Nucleus accumbens (tissue), 56 donors: Measurements from ENCODE around the gene SPINK7.
"Not testable (repeated sequence)": the region's sequence is repeated elsewhere in the genome, so short reads cannot be mapped to it uniquely, and the experiment has no call there.

Source experiments
- DNase-seq, 56 donors: peaks; one replicate each; lab custom pipeline; 2025; lab: John Stamatoyannopoulos, UW

The SPINK7 gene

DNA sequence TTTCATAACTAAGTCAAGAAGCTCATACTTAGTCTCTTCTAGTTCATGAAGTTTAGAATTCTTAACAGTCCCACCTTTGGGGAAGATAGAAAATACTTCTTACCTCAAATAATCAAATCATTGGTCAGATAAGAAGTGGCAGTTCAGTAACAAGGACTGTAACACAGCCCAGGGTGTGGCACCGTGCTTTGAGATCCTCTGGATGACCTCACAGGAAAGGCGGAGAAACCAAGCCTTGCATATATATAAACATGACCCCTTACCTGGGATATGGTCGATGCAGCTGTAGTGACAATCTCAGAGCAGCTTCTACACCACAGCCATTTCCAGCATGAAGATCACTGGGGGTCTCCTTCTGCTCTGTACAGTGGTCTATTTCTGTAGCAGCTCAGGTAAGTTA lies at the start of gene SPINK7:
SPINK7 (plus strand) TSS at position 271 of the 400 bp plus-strand sequence; CDS start at position 332, 61 bp downstream.
- DNase-seq: no peak

DNA sequence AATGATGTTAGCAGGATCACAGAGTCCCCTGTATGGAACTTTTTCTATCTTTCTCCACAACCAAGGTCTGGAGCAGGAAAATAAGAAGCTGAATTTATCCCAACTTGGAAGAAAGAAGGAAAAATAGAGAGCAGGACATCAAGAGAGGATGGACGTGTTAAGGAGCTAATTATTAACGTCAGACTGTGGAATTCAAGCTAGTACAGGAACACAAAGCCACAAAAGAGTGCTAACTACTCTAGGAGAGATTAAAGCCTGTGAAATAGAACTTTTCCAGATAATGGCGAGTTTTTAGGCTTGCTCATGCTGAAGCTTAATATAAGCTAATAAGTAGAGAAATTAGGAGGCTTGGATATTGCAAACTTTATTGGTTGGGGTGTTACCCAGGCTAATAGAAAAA lies 44.3 kb upstream of the SPINK7 start:
- no peak for DNase-seq

DNA sequence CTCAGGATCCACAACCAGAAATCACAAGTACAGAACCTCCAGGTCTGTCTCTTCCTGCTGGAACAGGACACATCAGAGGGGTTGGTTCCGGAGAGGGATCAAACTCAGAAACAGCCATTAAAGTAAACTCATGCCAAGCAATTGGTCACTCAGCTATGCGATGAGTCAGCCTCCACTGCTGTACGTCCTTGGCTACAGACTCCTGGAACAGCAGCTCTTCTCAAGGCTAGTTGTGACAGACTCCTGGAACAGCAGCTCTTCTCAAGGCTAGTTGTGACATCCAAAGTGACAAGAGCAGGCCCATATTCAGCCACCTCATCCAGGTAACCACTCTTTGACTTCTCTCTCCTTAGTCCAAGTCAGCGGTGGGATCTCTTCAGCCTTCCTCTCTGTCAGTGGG lies 43.7 kb upstream of the SPINK7 start, which contains the start of gene SPINK13:
SPINK13 (plus strand) TSS at position 229 of the 400 bp plus-strand sequence. CDS start 1,279 bp downstream, outside the sequence.
- no peak for DNase-seq

DNA sequence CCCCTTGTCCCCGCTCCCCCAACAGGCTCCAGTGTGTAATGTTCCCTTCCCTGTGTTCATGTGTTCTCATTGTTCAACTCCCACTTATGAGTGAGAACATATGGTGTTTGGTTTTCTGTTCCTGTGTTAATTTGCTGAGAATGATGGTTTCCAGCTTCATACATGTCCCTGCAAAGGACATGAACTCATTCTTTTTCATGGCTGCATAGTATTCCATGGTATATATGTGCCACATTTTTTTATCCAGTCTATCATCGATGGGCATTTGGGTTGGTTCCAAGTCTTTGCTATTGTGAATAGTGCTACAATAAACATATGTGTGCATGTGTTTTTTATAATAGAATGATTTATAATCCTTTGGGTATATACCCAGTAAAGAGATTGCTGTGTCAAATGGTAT lies 37.1 kb upstream of the SPINK7 start:
- not testable (repeated sequence) for DNase-seq

DNA sequence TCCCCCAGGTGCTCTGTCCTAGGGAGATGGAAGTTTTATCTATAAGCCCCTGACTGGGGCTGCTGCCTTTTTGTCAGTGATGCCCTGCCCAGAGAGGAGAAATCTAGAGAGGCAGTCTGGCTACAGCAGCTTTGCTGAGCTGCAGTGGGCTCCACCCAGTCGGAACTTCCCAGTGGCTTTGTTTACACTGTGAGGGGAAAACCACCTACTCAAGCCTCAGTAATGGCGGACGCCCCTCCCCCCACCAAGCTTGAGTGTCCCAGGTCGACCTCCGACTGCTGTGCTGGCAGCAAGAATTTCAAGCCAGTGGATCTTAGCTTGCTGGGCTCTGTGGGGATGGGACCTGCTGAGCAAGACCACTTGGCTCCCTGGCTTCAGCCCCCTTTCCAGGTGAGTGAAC lies 31.3 kb upstream of the SPINK7 start:
- not testable (repeated sequence) for DNase-seq

GRCh38 chr5:148281336-148281735 lies 30.9 kb upstream of the SPINK7 start:
- not testable (repeated sequence) for DNase-seq

DNA sequence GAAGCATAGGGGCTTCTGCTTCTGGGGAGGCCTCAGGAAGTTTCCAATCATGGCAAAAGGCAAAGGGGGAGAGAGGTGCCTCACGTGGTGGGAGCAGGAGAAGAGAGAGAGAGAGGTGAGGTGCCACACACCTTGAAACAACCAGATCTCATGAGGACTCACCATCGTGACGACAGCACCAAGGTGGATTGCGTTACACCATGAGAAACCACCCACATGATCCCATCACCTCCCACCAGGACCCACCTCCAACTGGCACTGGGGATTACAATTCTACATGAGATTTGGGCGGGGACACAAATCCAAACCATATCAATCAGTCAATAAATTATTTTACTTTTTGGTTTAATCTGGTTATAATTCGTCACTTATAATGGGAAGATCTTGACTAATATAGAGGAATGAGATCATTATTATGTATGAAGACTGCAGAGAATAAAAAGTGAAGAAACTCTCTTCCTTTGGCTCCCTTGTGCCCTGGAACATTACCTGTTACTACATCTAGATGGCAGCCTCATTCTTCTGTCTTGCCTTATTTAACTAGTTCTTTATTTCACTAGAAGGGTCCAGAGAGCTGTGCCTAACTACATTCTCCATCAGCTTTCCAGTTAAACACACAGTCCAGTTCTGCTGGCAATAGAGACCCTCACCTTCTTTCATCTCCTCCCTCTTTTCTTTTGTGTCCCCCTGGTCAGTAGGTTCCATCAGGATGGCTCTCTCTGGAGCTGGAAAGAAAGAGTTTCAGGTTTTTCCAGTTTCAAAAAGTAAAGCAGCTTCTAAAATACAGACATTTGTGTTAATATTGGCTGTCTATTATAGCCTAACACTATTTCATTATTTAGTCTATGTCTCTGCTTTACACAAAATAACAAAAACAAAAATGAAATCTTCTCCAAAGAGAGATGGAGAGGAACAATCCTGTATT lies 21.7 kb upstream of the SPINK7 start:
- peak in 1 of 56 donors; percentile 4 for DNase-seq

DNA sequence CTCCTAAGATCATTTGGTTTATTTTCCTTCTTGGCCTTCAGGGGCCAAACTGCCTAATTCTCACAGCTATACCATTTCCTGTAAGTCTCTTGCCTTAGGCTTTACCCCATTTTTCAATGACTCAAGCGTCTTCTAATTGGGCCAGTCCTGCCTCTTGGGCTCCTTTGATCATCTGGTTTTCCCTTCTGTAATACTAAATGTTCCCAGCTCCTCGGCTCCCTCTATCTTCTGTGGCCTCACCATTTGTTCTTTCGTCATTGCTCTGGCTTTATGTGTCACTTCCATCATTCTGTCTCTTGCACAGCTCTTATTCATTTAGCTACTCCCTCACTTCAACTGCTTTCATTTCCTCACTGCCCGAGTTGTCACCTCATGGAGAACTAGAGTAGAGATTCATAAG lies 14.5 kb upstream of the SPINK7 start:
- DNase-seq: no peak

- no peak for DNase-seq
Measured at GRCh38 chr5:148306446-148306845, 5.8 kb upstream of the SPINK7 start.

- DNase-seq: no peak
Measured at GRCh38 chr5:148309019-148309418, 3.2 kb upstream of the SPINK7 start.

- no peak for DNase-seq
Measured at GRCh38 chr5:148309746-148310145, 2.5 kb upstream of the SPINK7 start.

DNA sequence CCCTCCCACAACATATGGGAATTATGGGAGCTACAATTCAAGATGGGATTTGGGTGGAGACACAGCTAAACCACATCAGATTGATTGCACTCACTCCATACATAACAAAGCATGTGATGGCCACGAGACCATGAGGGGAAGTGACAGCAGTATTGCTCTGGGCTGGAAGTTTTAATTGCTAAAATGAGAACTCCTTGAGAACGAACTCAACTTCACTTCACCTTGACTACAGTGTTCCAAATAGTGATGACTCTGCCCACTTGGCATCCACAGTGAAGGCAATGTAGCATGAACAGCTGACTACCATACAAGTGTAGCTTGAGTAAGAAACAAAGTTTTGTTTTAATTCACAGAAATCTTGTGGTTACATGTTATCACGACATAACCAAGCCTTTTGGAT lies 739 bp upstream of the SPINK7 start:
- DNase-seq: no peak

DNA sequence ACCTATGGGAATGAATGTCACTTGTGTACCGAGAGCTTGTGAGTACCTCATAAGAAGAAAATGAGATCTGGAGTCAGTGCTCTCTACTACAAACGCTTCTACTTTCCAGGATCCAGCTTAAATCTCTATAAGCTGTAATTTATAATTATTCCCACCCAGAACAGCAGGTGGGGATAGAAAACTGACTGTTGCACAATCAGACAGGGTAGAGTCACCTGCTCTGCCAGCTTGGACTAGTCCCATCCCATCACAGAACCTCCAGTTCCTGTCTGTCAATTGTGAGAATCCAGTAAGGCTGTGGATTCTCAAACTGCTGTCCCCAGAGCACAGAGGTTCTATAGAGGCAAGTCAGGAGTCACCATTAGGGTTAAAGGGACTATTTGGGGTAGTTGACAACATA lies 2.0 kb downstream of the SPINK7 start:
- no peak for DNase-seq

DNA sequence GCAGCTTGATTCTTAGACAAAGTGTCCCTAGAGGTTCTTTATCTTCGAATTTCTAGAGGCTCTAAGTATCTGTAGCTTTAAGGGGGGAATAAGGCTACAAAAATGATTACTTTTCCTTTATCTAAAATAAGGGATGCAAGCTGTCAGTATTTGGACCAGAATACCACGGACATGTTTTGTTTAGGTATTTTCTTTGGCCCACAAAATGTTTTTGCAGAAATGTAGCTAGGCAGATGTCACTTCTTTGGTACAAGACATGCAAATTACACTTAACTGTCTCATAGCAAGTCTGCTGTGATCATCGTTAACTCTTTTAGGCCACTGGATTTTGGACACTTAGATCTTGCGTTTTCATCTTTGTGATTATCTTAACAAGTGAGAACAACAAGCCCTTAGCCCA lies 2.5 kb downstream of the SPINK7 start:
- DNase-seq: no peak

GRCh38 chr5:148320011-148320963 lies 8.1 kb downstream of the SPINK7 start:
- peak in 4 of 56 donors; percentile 1 to 4 (median 2) for DNase-seq

DNA sequence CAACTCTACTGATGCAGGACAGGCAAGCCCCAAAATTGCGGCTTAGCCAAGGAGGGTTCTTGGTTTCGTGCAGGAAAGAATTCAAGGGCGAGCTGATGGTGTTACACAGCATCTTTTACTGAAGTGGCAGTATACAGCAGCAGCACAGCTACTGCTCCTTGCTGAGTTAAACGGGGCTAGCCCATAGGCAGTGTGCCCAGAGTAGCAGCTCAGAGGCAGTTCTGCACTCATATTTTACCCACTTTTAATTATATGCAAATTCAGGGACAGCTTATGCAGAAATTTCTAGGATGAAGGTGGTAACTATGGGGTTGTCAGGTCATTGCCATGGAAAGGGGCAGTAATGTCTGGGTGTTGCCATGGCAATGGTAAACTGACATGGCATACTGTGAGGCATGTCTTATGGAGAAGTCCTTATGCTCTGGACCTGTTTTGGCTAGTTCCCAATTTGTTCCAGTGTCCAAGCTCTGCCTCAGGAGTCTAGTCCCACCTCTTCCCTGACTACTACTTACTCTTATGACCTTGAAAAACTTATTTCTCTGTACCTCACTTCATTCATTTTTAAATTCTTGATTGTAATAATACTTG lies 21.1 kb downstream of the SPINK7 start:
- DNase-seq: no peak

DNA sequence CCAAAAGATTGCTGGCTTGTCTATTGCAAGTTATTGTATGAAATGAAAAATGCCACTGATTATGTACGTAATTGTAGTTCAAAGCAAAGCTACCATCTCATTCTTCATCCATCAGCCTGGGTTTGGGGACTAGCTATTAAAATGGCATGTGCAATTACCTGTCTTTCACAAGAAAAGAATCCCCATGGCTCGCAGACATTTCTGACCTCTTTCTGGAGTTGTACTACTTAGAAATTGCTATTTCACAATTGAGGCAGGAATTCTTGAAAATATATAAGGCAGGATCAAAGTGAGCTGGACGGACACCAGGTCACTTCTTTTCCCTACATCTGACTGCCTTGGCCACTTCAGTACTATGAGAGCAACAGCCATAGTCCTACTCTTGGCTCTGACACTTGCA lies 23.0 kb downstream of the SPINK7 start, which contains the start of gene SPINK9:
SPINK9 (plus strand) TSS at position 301 of the 400 bp plus-strand sequence; CDS start at position 356, 55 bp downstream.
- no peak for DNase-seq

- no peak for DNase-seq
Measured at GRCh38 chr5:148336704-148337435, 24.6 kb downstream of the SPINK7 start.

DNA sequence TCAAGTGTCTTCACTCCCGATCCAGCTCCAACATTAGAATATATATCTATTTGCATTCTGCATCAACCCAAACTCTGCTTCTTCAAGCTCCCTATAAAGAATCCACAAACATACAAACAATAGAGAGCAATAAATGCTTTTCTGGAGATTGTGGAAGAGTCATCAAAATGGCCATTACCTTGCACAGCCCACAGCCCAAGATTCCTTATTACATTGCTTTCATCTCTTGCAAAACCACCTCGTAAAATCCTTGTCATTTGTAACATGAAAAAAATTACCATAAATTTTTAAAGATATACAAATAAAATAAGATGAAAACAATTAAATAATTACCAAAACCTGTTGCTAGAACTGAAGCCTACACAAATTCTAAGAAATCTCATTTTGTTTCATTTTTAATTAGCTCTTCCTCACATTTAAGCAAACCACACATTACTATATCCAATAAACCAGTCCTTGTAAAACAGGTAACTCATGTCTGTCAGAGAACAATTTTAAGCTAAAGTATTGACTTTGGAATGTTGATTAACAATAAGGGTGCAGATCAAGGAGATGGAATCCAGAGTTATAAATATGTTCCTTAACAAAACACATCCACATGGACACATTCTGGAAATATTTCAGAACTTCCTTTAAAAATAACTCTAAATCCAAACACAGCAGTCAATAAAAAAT lies 30.3 kb downstream of the SPINK7 start:
- no peak for DNase-seq
